Erythroblast (primary cell): ENCODE results near the gene ANO9.

Experiments
- GATA1 ChIP-seq: IDR thresholded peaks from 2 replicates; pipeline ENCODE4 v1.6.1; 2011; ENCODE audit warnings: low read depth, mild to moderate bottlenecking, control low read depth, low read length, moderate library complexity
- POLR2A ChIP-seq: IDR thresholded peaks from 2 replicates; pipeline ENCODE4 v1.6.1; 2011; ENCODE audit warnings: mild to moderate bottlenecking, low read length

DNA sequence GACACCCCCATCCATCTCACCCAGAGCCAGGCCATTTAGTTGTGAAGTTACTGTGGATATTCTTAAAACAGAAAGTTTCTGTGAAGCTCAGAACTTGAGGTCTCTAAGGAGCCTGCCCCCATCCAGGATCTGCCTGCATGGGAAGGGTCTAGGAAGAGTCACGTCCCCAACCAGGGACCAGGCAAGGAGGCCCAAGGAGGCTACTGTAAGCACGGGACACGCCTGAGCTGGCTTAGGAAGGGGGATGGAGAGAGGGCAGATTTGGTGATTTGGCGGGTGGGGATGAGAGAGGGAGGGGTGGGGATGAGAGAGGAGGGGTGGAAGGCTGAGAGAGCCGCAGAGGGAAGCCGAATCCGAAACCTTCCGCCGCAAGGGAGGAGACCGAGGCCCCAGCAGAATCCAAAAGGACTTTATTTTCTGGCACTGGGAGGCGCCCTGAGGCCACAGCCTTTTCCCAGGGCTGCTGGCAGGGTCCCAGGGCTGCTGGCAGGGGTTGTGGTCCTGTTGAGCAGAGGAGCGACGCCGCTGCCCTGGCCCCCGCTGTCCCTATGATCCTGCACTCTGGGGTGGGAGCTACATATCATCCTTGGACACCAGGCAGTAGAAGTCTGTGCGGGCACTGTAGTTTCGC lies 36.4 kb downstream of the ANO9 start:
- no peak for TF ChIP-seq POLR2A
- no peak for TF ChIP-seq GATA1
